Measurements from ENCODE around the gene TCF7L2.
A peak's percentile ranks its signal among the peaks of the same experiment; 100 is the strongest.

The TCF7L2 gene

GRCh38 chr10:112946649-112947048, 3.4 kb upstream of the TCF7L2 start:
- DNase-seq (ENCODE audit: low read depth in 2 of 3, low spot score in 2 of 3), result no peak

DNA sequence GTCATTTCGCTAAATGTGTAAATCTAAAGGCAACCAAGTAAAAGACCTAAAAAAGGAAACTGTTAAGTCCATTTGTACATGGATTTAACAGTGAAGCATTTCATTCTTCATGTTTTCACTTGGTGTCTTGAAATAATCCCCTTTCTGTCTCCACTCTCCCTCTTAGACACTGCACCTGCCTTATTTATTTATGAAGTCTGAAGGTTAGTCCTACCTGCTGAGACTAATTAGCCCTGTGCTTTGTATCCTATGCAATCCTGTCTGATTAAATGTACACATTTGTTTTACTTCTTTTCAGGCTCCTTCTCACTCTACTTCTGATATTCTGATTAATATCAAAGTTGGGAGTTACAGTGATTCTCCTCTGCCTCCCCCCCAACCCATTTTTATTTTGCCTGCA, 1.9 kb upstream of the TCF7L2 start:
- no peak for DNase-seq (ENCODE audit: low read depth in 2 of 3, low spot score in 2 of 3)

DNA sequence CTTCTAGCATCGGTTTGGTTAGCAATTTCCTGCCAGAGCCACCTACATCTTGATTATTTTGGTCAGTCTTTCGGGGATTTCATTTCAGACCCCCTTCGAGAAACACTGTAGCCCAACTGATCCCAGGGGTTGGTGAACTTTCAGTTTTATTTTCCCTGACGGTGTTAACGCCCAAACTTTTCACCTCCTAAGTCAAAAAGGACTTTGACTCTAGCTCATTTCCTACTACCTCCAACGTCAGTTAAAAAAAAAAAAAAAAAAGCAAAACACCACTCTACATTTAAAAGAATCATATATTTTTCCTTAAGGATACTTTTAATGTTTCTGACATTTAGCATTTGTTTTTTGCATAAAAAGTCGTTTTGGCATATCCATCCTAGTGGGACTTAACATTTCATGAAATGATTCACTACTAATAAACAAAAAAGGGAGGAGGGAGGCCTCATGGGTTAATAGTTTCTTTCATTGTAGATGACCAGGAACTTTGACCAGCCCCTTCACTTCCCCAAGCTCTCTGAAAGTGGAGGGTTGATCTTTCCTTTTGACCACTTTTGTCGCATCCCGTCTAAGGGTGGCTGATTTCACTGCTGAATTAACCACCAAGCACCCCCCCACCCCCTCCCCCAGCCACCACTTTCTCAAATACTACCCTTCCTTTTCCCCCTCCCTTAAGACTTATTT, 764 bp upstream of the TCF7L2 start:
- no peak for DNase-seq (ENCODE audit: low read depth in 2 of 3, low spot score in 2 of 3)

GRCh38 chr10:112950714-112951358, 789 bp downstream of the TCF7L2 start:
- no peak for DNase-seq (ENCODE audit: low read depth in 2 of 3, low spot score in 2 of 3)

DNA sequence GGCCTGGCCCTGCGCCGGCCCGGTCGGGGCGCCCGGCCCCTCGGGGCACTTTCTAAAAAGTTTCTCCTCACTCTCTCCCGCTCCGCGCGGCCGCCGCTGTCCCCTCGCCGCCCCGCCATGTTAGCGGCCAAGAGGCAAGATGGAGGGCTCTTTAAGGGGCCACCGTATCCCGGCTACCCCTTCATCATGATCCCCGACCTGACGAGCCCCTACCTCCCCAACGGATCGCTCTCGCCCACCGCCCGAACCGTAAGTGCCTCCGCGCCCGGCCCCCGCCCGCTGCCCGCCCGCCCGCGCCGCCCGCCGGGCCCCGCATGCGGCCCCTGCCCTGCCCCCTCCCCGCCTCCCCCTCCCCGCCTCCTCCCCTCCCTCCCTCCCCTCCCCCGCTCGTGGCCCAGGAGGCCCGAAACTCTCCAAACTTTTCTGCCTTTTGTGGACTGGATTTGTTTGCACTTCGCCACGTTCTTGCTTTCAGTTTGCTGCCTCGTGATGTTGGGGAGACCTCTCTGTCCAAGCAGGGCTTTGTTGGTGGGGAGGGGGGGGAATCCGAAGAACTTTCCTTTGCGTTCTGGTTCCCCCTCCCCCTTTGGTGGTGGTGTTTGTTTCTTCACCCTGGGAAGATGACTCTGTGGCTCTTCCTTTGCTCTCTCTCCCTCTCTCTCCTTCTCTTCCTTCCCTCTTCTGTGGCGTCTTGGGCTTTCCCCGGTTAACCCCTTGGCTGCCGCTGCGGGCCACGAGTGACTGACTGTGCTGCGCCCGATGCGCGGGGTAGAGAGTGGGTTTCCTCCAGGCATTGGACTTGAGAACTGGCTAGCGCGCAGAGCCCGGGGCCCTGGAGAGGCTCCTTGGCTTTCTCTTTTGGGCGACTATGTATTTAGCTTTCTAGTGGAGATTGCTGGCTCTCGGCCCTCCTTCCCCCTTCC, 1.6 kb downstream of the TCF7L2 start:
- DNase-seq (ENCODE audit: low read depth in 2 of 3, low spot score in 2 of 3), result peak in 1 of 3 experiments; percentile 18

- DNase-seq (ENCODE audit: low read depth in 2 of 3, low spot score in 2 of 3), result no peak
Measured at GRCh38 chr10:112952282-112953173, 2.5 kb downstream of the TCF7L2 start.

GRCh38 chr10:112953174-112954159, 3.4 kb downstream of the TCF7L2 start:
- no peak for DNase-seq (ENCODE audit: low read depth in 2 of 3, low spot score in 2 of 3)

DNA sequence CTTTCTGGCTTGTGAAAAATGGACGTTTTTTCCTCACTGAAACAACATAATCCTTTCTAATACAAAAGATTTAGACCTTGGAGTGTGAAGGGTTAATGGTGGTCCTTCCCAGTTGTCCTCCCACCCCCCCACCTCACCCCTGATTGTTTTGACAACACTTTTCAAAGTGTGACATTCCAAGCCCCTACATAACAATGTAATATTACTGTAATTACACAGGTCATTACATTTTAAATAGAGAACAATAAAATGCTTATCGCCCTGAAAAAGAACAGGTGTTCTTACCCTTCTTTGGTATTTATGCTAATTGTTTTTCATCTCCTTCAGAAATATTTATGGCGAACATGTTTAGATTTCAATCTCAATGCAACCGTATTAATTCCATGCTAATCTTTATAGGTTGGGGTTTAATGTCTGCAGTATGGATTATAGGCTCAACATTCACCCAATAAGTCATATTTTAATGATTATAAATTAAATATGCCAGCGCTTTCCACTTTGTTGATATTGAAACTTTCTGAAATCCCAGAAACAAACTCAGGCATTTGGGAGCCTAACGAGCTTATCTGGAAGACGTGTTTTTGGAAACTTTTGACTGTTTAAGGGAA, 5.0 kb downstream of the TCF7L2 start:
- no peak for DNase-seq (ENCODE audit: low read depth in 2 of 3, low spot score in 2 of 3)

- DNase-seq (ENCODE audit: low read depth in 2 of 3, low spot score in 2 of 3), result no peak
Measured at GRCh38 chr10:112955582-112956421, 5.8 kb downstream of the TCF7L2 start.

GRCh38 chr10:112956631-112957350, 6.7 kb downstream of the TCF7L2 start:
- DNase-seq (ENCODE audit: low read depth in 2 of 3, low spot score in 2 of 3), result no peak

- DNase-seq (ENCODE audit: low read depth in 2 of 3, low spot score in 2 of 3), result no peak
Measured at GRCh38 chr10:112957640-112958092, 7.6 kb downstream of the TCF7L2 start.

DNA sequence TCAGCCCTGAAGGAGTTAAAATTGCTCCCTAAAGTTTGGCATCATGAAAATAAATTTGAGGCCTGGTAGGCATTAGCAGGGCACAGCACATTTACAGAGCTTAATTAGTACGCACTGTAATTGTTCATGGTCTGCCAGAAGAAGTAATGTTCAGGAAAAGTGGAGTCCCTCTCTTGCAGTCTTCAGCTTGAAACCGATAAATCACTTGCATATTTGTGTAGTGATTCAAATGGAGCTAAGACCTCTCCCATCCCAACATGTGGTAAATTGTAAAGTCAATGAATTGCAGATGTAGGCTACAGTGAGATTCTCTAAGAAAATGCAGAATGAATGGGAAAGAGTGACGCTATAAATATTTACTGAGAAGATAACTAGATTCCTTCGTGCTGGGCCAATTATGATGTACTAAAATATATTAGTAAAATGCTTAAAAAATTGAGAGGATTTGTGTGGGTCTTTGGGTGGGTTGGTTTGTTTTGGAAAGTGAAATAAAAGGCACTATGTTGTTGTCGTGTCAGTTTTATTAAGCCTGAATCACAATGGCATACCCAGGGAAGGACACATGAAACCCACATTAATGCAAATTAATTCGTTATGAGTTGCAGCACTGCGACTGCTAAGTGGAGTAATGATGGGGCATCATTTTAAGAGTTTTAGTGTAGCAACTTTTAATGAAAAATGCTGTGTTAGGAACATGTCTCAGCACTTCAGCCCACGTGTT, 8.4 kb downstream of the TCF7L2 start:
- DNase-seq (ENCODE audit: low read depth in 2 of 3, low spot score in 2 of 3), result no peak

DNA sequence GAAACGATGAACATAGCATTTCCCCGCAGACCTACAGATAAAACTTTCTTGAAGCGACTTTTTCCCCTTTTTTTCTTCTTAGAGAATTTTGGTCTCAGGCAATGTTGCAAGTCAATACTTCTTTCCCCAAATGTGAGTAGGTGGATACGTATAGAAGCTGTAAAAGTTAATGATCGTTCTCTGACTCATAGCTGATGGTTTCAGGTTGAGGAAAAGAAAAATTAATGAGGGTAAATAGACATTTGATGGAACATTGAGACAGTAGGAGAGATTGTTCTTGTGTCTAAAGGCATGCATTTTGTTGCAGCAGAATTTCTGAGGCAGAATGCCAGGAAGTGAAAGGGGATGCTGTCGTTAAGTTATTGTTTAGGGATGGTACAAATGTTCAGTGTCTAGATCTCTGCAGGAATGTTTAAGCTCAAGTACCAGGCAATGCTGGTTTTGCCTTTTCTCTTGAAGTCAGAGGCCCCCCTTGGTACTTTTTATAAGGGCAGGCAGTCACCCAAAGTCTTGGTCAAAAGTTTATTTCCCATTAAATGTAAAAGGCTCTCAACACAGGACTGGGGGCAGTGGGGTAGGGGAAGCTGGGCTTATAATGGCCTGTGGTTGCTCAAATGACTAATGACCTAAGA, 9.3 kb downstream of the TCF7L2 start:
- DNase-seq (ENCODE audit: low read depth in 2 of 3, low spot score in 2 of 3), result no peak

DNA sequence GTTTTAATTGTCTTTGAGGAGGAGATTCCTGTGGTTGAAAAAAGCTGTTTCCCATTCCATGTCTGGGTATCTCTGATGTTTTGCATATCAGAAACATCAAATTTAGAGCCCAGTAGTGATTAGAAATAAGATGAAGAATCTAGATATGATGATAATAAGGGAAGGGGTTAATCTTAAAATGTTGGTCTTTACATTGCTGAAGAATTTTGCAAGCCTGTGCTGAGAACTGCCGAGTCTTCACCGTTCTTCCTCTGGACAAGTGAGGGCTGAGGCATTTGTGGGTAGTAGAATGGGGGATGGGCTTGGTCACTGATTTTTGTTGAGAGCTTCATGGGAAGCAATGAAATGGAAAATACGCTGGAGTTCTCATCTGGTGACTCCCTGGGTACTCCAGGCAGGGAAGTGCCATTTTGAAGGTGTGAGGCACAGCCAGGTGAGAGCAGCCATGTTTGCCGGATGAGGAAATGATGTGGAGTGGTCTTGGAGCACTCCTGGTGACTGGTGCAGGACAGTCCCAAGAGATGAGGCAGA, 10.2 kb downstream of the TCF7L2 start:
- no peak for DNase-seq (ENCODE audit: low read depth in 2 of 3, low spot score in 2 of 3)

DNA sequence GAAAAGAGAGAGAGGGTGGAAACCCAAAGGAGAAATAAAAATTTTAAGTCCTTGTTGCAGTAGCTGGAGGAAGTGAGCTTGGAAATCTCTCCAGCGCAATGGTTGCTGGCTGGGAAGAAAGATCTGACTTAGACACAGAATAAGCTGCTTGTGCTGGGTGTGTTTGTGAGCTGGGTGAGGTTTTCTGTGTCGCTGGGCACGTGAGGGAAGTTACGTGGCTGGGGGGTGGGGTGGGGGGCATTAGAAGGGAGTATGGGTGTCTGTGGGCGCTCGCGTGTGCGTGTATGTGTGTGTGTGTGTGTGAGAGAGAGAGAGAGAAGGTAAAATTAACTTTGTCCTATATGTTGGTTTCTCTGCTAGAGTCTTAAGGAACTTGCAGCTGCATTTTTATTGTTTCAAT, 11.6 kb downstream of the TCF7L2 start:
- no peak for DNase-seq (ENCODE audit: low read depth in 2 of 3, low spot score in 2 of 3)

GRCh38 chr10:112962343-112962742, 12.3 kb downstream of the TCF7L2 start:
- no peak for DNase-seq (ENCODE audit: low read depth in 2 of 3, low spot score in 2 of 3)
